HepG2 (cell line): ENCODE results near the gene TLK1.

ENCODE experiments used
- CHCHD3 ChIP-seq: sonication (generic); formaldehyde crosslinking; IDR thresholded peaks from 2 replicates; pipeline ENCODE4 v1.8.0; 2022; ENCODE audit warnings: mild to moderate bottlenecking, missing genetic modification reagents, moderate library complexity
- DMTF1 ChIP-seq: sonication (generic); formaldehyde crosslinking; IDR thresholded peaks from 2 replicates; pipeline ENCODE4 v1.4.0; 2020; ENCODE audit warnings: mild to moderate bottlenecking, missing genetic modification reagents
- FOXK1 ChIP-seq: sonication (generic); formaldehyde crosslinking; IDR thresholded peaks from 2 replicates; pipeline ENCODE4 v1.4.0; 2020; ENCODE audit warnings: low read depth, missing genetic modification reagents, borderline replicate concordance
- MYC ChIP-seq: sonication (generic); formaldehyde crosslinking; IDR thresholded peaks from 2 replicates; pipeline ENCODE4 v1.9.0; 2021; ENCODE audit warnings: missing genetic modification reagents, borderline replicate concordance
- RARA ChIP-seq: IDR thresholded peaks from 2 replicates; pipeline ENCODE4 v1.6.1; 2016; ENCODE audit warnings: missing genetic modification reagents, missing compliant biosample characterization
- RERE ChIP-seq: IDR thresholded peaks from 2 replicates; pipeline ENCODE4 v1.6.1; 2016; ENCODE audit warnings: low read depth, missing genetic modification reagents, missing compliant biosample characterization
- RFX1 ChIP-seq: fragments of 450-650 bp; IDR thresholded peaks from 2 replicates; pipeline ENCODE4 v1.6.1; 2017
- SIX1 ChIP-seq: sonication (generic); formaldehyde crosslinking; IDR thresholded peaks from 2 replicates; pipeline ENCODE4 v1.4.0; 2020; ENCODE audit warnings: missing genetic modification reagents, borderline replicate concordance
- TCF12 ChIP-seq, 2 experiments: fragments of 450-650 bp in 1 of 2; sonication (generic) in 1 of 2; formaldehyde crosslinking in 1 of 2; IDR thresholded peaks; 2 replicates each; pipeline versions ENCODE4 v1.6.1 to v1.8.0; 2017 to 2022; ENCODE audit warnings: antibody characterized with exemption in 1 of 2, mild to moderate bottlenecking in 1 of 2, missing genetic modification reagents in 1 of 2, moderate library complexity in 1 of 2
- ZNF780A ChIP-seq: sonication (generic); formaldehyde crosslinking; IDR thresholded peaks from 2 replicates; pipeline ENCODE4 v1.8.0; 2022; ENCODE audit warnings: mild to moderate bottlenecking, missing genetic modification reagents, moderate library complexity
- TF ChIP-seq, protein P1 (sequence below): IDR thresholded peaks from 2 replicates; pipeline ENCODE4 v1.6.1; 2016; ENCODE audit warnings: low read depth, control low read depth

GRCh38 chr2:170944545-170944944 is 216.1 kb downstream of the TLK1 start:
- TF ChIP-seq SIX1 (CRISPR knock-in tag) (no peak), ZNF780A (no peak), TCF12 (IDR thresholded peaks at IDR 0.05) (no peak), TCF12 (CRISPR knock-in tag; IDR thresholded peaks at IDR 0.05) (no peak), FOXK1 (no peak), RFX1 (no peak), RERE (CRISPR knock-in tag) (no peak), RARA (CRISPR knock-in tag) (no peak), DMTF1 (no peak), MYC (CRISPR knock-in tag) (no peak), CHCHD3 (CRISPR knock-in tag) (no peak)
- TF ChIP-seq, protein P1, sequence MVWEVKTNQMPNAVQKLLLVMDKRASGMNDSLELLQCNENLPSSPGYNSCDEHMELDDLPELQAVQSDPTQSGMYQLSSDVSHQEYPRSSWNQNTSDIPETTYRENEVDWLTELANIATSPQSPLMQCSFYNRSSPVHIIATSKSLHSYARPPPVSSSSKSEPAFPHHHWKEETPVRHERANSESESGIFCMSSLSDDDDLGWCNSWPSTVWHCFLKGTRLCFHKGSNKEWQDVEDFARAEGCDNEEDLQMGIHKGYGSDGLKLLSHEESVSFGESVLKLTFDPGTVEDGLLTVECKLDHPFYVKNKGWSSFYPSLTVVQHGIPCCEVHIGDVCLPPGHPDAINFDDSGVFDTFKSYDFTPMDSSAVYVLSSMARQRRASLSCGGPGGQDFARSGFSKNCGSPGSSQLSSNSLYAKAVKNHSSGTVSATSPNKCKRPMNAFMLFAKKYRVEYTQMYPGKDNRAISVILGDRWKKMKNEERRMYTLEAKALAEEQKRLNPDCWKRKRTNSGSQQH (CRISPR knock-in tag): no peak
